ENCODE data around the gene ZNF268. TPM values are rescaled to one million over a fixed set of nuclear protein-coding genes. Genes with fewer than 3 reads are reported as not detected.

ZNF268 gene
- total RNA-seq, 1 donor from 2014 or later: 25.4 TPM

DNA sequence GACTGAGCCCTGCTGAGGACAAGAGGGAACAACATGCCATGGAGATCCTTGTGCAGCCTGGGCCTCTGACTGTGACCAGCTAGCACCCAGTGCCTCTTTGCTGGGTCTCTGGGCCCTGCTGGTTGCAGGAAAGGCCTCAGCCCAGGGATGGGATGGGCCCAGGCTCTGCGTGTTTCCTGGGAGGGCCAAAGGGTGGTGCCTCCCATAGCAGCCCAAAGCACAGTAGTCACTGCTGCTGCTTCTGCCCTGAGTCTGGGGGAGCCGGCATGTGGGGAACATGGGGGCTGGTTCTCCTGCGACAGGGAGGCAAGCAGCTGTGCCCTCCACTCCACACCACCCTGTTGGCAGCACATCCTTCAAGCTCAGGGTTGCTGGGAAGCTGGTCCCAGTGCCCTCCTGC, 35.9 kb downstream of the ZNF268 start:
- Histone ChIP-seq H3K36me3 (no peaks in the 10 kb centered on the region), H3K9me3 (peaks cover 23% of the 10 kb centered on the region), H3K4me1 (no peaks in the 10 kb centered on the region), H3K4me3 (no peak overlapping the region), H3K27me3 (no peaks in the 10 kb centered on the region), H3K27ac (no peak overlapping the region)
- DNase-seq: no peak
- no peak for ATAC-seq
- intact Hi-C loops (cut with DNase I): no loop called here
- TF ChIP-seq, protein P1, sequence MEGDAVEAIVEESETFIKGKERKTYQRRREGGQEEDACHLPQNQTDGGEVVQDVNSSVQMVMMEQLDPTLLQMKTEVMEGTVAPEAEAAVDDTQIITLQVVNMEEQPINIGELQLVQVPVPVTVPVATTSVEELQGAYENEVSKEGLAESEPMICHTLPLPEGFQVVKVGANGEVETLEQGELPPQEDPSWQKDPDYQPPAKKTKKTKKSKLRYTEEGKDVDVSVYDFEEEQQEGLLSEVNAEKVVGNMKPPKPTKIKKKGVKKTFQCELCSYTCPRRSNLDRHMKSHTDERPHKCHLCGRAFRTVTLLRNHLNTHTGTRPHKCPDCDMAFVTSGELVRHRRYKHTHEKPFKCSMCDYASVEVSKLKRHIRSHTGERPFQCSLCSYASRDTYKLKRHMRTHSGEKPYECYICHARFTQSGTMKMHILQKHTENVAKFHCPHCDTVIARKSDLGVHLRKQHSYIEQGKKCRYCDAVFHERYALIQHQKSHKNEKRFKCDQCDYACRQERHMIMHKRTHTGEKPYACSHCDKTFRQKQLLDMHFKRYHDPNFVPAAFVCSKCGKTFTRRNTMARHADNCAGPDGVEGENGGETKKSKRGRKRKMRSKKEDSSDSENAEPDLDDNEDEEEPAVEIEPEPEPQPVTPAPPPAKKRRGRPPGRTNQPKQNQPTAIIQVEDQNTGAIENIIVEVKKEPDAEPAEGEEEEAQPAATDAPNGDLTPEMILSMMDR (IDR thresholded peaks at IDR 0.05): no peak

- ATAC-seq: no peak
- Histone ChIP-seq H3K4me1 (no peaks in the 10 kb centered on the region), H3K9me3 (peaks cover 4% of the 10 kb centered on the region), H3K36me3 (no peaks in the 10 kb centered on the region), H3K27me3 (no peaks in the 10 kb centered on the region), H3K4me3 (no peak overlapping the region), H3K27ac (no peak overlapping the region)
- DNase-seq: peak; percentile 46
- intact Hi-C loops (cut with DNase I): no loop called here
- TF ChIP-seq, protein P1 (IDR thresholded peaks at IDR 0.05): no peak
Measured at GRCh38 chr12:133220521-133220920, 39.2 kb downstream of the ZNF268 start.

DNA sequence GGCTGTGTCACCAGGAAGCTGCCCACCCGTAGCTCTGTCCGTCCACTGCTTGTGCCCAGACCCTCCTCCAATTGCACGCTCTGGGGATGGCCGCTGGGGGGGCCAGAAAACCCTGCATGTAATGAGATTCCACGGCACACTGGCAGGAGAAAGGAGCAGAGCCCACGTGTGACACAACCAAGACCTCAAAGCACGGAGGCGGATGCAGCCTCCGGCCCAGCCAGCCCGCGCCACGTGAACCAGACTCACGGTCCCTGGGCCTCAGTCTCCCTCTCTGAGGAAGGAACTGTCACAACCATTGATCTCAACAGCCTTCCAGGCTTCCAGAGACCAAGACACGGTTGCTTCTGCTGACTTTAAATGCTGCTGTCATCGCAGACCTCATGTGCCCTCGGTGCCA, 39.9 kb downstream of the ZNF268 start:
- intact Hi-C loops (cut with DNase I): no loop called here
- no peak for ATAC-seq
- H3K9me3 ChIP-seq: peaks cover 4% of the 10 kb centered on the region
- H3K4me1 ChIP-seq: no peaks in the 10 kb centered on the region
- no peak overlapping the region for H3K4me3 ChIP-seq
- no peak for DNase-seq
- TF ChIP-seq, protein P1 (IDR thresholded peaks at IDR 0.05): no peak
- H3K27ac ChIP-seq: no peak overlapping the region
- H3K27me3 ChIP-seq: no peaks in the 10 kb centered on the region
- H3K36me3 ChIP-seq: no peaks in the 10 kb centered on the region

DNA sequence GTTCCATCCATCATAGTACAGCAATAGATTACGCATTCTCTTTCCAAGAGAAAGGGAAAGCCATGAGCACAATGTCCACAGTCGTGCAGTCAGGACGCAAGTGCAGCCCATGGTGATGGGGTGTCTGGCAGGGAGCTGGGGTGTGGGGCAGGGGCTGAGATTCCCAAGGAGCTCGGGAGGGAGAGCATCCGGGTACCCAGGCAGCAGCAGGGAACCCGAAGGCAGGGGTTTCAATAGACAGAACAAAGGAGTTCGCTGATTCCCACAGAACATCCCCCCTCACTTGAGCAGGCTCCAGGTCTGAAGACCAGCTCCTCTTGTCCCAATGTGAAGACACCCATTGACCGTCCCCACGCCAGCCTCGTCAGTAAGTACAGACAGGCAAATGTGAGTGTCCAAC, 40.9 kb downstream of the ZNF268 start:
- Histone ChIP-seq H3K4me3 (no peak overlapping the region), H3K9me3 (peaks cover 4% of the 10 kb centered on the region), H3K36me3 (no peaks in the 10 kb centered on the region), H3K27ac (no peak overlapping the region), H3K4me1 (no peaks in the 10 kb centered on the region), H3K27me3 (no peaks in the 10 kb centered on the region)
- DNase-seq: no peak
- ATAC-seq: no peak
- TF ChIP-seq, protein P1 (IDR thresholded peaks at IDR 0.05): no peak
- intact Hi-C loops (cut with DNase I): no loop called here

DNA sequence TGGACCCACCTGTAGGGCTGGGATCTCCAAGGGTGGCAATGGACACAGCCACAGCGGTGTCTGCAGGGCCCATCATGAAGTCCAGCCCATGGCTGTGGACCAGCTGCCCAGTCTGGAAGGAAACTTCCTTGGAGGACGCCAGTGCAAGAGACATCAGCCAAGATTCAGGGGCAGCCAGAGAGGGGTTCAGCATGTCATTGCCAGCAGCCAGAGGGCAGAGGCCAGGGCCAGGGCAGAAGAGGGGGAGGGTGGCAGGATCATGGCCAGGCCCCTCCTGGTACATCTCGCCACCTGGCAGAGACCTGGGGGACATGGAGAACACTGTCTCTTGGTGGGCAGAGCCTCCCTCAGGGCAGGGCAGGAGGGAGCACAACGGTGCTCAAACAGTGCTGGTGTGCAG, 44.2 kb downstream of the ZNF268 start:
- peaks cover 4% of the 10 kb centered on the region for H3K9me3 ChIP-seq
- H3K27me3 ChIP-seq: no peaks in the 10 kb centered on the region
- no peaks in the 10 kb centered on the region for H3K4me1 ChIP-seq
- intact Hi-C loops (cut with DNase I): no loop called here
- H3K36me3 ChIP-seq: no peaks in the 10 kb centered on the region
- TF ChIP-seq, protein P1 (IDR thresholded peaks at IDR 0.05): no peak
- ATAC-seq (no peak), DNase-seq (no peak)
- no peak overlapping the region for H3K27ac ChIP-seq
- no peak overlapping the region for H3K4me3 ChIP-seq

DNA sequence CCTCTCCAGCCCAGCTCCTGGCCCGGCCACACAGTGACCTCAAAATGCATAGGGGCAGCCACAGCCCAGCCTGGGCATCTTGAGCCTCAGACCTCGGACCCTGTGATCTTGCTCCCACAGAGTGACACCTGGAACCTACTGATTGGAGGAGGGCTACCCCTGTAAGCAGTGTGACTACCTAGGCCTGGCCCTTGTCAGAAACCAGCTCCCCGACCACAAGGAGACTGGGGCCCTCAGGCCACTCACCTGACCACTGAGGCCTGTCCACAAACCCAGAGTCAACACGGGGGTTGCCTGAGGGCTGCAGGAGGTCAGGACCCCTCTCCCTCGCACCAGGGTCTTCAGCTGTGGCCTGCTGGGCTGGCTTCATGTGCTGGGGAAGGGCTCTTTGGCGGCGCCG, 45.4 kb downstream of the ZNF268 start:
- H3K27ac ChIP-seq: no peak overlapping the region
- TF ChIP-seq, protein P1 (IDR thresholded peaks at IDR 0.05): no peak
- DNase-seq (no peak), ATAC-seq (no peak)
- no peaks in the 10 kb centered on the region for H3K27me3 ChIP-seq
- H3K4me1 ChIP-seq: no peaks in the 10 kb centered on the region
- intact Hi-C loops (cut with DNase I): no loop called here
- no peaks in the 10 kb centered on the region for H3K36me3 ChIP-seq
- H3K4me3 ChIP-seq: no peak overlapping the region
- H3K9me3 ChIP-seq: peaks cover 4% of the 10 kb centered on the region

Measured in upper lobe of right lung (tissue), 1 donor.